K562 (cell line): ENCODE measurements around the gene IL6R. TPM values are rescaled to one million over a fixed set of nuclear protein-coding genes. Genes with fewer than 3 reads are reported as not detected.

ENCODE experiments used
- CUX1 ChIP-seq: fragments of 200-800 bp; sonication (Bioruptor generic); IDR thresholded peaks from 2 replicates; pipeline ENCODE4 v1.6.1; 2016; ENCODE audit warnings: missing genetic modification characterization, missing compliant biosample characterization
- E4F1 ChIP-seq: fragments of 250-450 bp; sonication (Bioruptor Pico); IDR thresholded peaks from 2 replicates; pipeline ENCODE4 v1.5.0; 2021; ENCODE audit warnings: mild to moderate bottlenecking, borderline replicate concordance
- ETV5 ChIP-seq: sonication (generic); formaldehyde crosslinking; IDR thresholded peaks from 2 replicates; pipeline ENCODE4 v1.4.0; 2020; ENCODE audit warnings: low read depth, mild to moderate bottlenecking, missing genetic modification reagents
- HBP1 ChIP-seq: fragments of 450-650 bp; formaldehyde crosslinking; IDR thresholded peaks from 2 replicates; pipeline ENCODE4 v1.4.0; 2022; ENCODE audit warnings: missing genetic modification characterization
- TAF1 ChIP-seq: IDR thresholded peaks from 2 replicates; pipeline ENCODE4 v1.6.1; 2011; ENCODE audit warnings: mild to moderate bottlenecking, low read length, moderate library complexity; ENCODE audit not compliant: insufficient read depth, control insufficient read depth, severe bottlenecking; ENCODE audit errors: extremely low read depth
- polyA plus RNA-seq, 8 experiments: library from polyadenylated mRNA; depleted of rRNA in 4 of 8; stranded (reverse) in 5 of 8; unstranded in 3 of 8; fragments of >200 nt; fragmentation: Nextera tagmentation in 2 of 8; fragmentation: Illumina TruSeq in 1 of 8; extraction: Ambion mirVana in 2 of 8; extraction: Trizol in 1 of 8; gene quantifications; 2 replicates each; pipeline versions ENCODE4 v1.2.1 to v1.2.3, GENCODE V29; 2011 to 2014; ENCODE audit warnings: inconsistent platforms in 1 of 8, missing spikeins in 1 of 8
- total RNA-seq, 7 experiments: library from RNA; depleted of rRNA in 6 of 7; stranded (reverse); fragments of >200 nt in 6 of 7; fragmentation: Illumina TruSeq in 2 of 7; extraction: Trizol in 2 of 7; gene quantifications; 2 replicates each; pipeline versions ENCODE4 v1.2.1 to v1.2.3, GENCODE V29; 2011 to 2021; ENCODE audit warnings: low replicate concordance in 1 of 7

The IL6R gene
- total and polyA plus RNA-seq, 9 of the 15 experiments (the other 6 are each of a cell fraction or from before 2014, with no cell fraction given) = 0.05 to 1.1 (median 0.11) TPM; not detected in 2

GRCh38 chr1:154502066-154502743, 97.1 kb downstream of the IL6R start, which contains the start of the genes SHE and TDRD10 (continued):
- TF ChIP-seq E4F1 (CRISPR knock-in tag) = no peak
- TF ChIP-seq HBP1 (CRISPR knock-in tag) = no peak
- TF ChIP-seq TAF1 = no peak
- TF ChIP-seq ETV5 = no peak
- TF ChIP-seq CUX1 (CRISPR knock-in tag) = no peak
